RKO (cell line): Measurements from ENCODE around the gene MAST4.
"Not testable (repeated sequence)": the region's sequence is repeated elsewhere in the genome, so short reads cannot be mapped to it uniquely, and the experiment has no call there.

ENCODE experiments used
- DNase-seq: peaks from one replicate; pipeline ENCODE4 v3.0.0-alpha.2; 2016; ENCODE audit warnings: low spot score

The MAST4 gene

GRCh38 chr5:67090040-67090439, 493.8 kb downstream of the MAST4 start:
- DNase-seq, result no peak

GRCh38 chr5:67090593-67090992, 494.4 kb downstream of the MAST4 start:
- no peak for DNase-seq

DNA sequence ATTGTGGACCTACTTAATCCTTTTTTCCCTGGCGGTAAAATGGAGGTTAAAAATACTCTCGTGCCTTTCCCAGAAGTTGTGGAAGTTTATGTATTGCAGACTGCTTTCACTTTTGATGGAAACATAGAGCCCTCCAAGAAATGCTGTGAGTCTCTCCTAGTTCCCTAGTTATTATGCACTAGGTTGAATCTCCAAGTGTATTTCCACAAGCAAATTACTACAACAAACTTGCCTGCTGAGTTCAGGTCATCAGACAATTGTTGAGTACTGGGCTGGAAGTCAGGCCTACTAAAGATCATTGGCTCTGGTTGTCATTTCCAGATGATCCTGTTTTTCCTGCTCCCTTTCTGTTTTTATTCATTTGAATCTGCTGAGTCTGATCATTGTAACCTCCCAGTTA, 496.3 kb downstream of the MAST4 start:
- no peak for DNase-seq

GRCh38 chr5:67093279-67093678, 497.1 kb downstream of the MAST4 start:
- no peak for DNase-seq

DNA sequence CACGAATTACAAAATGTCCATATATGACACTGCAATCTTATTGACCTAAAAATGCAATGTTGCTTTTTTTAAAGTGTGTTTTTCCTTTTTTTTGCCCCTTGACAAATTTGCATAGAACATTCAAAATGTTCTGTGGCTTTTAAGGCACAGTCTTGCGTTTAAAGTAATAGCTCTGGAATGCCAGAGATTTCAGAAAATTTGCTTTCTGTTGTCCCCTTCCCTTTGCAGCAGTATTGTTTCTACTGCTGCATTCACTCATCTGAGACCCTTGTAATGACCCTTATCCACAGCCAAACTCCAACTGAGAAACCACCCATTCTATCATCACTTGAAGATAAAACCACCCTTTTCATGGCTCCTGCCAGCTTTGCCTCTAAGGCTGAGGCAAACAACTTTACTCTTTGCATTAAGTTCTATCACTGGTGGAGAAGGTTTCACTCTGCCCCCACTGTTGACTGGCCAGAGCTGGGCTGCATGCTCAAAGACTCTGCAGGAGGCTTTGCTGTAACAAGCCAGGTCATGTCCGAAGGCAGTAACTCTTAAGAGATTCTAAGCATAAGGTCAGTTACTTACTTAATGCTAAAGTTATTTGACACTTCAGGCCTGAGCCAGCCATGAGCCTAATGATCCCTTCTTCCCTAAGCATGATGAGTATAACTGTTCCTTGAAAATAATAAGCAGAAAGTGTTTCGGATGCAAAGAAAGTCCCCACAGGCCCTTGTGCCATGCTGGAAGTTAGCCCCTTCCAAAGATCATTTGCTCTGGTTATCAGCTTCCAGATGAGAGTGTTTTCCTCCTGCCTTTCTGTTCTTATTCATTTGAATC, 498.5 kb downstream of the MAST4 start:
- no peak for DNase-seq

DNA sequence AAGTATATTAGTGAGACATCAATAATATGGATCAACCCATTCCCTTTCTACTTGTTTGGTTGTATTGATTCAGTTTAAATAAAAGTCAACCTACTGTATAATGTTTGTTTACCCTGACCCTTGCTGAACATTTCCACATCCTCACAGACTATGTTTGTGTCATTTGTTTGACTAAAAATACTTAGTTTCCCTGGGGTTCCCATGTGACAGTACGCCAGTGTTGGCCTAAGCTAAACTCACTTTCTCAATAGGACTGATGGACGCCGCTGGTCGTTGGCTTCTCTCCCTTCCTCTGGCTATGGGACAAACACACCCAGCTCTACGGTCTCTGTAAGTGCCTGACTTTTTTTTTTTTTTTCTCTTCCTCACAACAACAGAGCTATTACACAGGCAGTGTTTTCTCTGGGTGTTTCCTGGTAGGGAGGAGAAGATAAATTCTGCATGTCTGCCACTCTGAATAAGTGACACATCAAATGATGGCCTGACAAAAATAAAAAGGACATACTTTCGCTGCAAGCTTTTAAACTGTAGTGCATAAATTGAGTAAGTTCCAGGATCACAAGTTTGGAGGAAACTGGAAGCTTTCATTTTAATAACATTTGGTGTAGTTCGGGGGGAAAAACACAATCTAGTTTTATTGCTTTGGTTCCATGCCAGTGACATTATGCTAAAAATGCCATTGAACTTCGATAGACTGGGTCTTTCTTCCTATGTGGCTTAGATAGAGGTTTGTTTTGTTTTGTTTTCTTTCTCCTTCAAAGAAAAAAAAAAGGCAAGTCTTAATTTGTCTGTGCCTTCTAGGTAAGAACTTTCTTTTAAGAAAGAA, 499.4 kb downstream of the MAST4 start:
- no peak for DNase-seq

GRCh38 chr5:67098656-67099055, 502.5 kb downstream of the MAST4 start:
- no peak for DNase-seq

DNA sequence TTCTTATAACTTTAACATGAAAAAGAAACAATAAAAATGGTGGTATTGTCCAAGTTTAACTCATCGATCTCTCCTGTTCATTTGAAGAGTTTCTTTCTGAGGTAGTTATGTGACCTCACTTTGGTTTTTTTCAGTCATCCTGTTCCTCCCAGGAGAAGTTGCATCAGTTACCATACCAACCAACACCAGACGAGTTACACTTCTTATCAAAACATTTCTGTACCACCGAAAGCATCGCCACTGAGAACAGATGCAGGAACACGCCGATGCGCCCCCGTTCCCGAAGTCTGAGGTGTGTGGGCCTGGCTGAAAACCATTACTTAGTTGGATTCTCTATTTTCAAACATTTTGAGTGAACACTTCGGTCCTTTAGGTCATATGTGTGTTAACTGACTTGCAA, 504.1 kb downstream of the MAST4 start:
- DNase-seq, result no peak

GRCh38 chr5:67102708-67103107, 506.5 kb downstream of the MAST4 start:
- no peak for DNase-seq

DNA sequence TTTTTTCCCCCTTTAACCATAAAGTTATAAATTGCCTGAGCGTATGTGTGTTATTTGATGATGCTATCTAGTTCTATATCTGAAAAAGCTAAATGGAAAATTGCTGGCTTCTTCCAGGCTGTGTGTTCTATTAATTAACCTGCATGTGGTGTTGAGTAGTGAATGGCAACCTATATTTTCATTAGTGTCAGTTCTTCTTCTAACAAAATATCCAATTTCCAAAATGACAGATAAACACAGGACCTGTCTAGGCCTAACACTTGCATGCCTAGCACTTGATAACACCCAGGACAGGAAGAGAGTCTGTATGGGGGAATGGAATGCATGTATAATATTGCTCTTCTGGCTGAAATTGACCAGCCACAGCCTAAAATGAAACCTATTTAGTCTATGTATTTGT, 508.7 kb downstream of the MAST4 start:
- no peak for DNase-seq

DNA sequence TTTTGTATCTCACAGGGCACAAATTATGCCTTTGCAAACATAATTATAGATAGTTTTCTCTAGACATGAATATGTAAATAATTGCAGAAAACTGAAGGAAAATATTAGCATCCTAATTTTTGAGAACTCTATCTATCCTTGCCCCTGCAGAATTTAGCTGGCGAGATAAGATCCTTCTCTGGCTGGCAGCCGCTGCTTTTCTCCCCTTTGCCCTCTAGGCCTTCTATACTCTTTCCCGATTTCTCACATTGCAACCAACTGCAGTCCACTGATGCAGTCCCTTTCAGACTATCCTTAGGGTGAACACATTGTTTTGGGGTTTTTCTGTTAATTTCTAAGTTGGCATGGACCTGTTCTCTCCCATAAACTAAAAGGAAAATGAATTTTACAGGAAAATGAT, 509.1 kb downstream of the MAST4 start:
- DNase-seq, result no peak

- DNase-seq, result no peak
Observed at GRCh38 chr5:67106626-67107342, 510.6 kb downstream of the MAST4 start.

GRCh38 chr5:67111779-67112178, 515.6 kb downstream of the MAST4 start:
- no peak for DNase-seq

- DNase-seq, result no peak
Observed at GRCh38 chr5:67115246-67115645, 519.1 kb downstream of the MAST4 start.

DNA sequence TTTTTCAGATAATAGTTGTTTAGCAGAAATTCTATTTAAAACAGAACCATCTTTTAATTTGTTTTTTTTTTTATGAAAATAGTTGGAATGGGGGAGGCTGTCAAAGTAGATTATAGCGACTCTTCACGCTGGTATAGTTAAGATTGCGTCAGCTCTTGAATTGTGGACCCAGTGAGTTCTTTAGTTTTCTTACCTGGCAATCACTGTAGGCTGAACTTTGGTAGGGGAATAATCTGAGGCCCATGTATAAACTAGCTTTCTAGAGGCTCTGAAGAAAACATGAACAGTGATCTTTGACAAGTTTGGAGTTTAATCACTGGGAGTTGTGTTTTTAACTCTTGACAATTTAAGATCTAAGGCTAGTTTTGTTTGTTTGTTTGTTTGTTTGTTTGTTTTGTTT, 519.6 kb downstream of the MAST4 start:
- no peak for DNase-seq

- no peak for DNase-seq
Observed at GRCh38 chr5:67118050-67118620, 521.9 kb downstream of the MAST4 start.

GRCh38 chr5:67119010-67119409, 522.8 kb downstream of the MAST4 start:
- DNase-seq, result no peak

- no peak for DNase-seq
Observed at GRCh38 chr5:67120032-67120431, 523.8 kb downstream of the MAST4 start.

DNA sequence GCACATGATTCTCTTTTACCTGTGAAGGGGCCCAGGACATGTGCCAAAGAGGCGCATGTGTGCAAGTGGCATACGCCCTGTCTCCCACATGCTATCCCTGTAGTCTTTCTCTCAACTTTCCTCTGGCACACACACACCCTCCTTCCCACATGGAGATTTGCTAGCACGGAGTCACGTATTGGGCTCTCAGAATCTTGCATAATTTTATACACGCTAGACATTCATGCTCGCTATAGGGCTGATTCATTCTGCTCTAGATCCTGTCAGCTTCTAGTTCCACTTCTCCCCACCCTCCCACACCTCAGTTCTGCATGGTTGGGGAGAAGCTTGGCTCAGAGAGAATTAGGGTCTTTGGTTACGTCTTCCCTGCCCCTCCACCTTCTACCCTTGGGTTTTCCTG, 527.6 kb downstream of the MAST4 start:
- DNase-seq, result no peak

GRCh38 chr5:67124556-67124955, 528.4 kb downstream of the MAST4 start:
- DNase-seq, result no peak

- not testable (repeated sequence) for DNase-seq
Observed at GRCh38 chr5:67127347-67127895, 531.2 kb downstream of the MAST4 start.

DNA sequence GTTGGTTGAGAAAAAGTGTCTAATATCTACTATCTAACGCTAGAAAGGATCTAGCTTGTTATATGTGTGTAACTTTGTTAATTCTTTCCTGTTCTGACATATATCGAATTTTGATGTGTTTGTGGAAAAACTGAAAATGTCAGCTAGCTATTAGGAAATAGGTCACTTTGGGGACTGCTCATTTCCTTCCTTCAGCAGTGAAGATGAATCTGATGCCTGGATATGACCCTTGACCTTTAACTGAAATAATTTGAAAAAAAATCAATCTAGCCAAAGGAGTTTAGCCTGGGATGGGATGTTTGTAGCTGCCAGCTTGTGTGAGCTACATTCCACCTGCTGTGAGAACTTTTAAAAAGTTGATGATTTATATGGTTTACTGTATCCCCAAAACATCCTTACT, 533.6 kb downstream of the MAST4 start:
- no peak for DNase-seq
